Measurements from ENCODE around the gene CDKN2AIPNL. TPM values are rescaled to one million over a fixed set of nuclear protein-coding genes. Genes with fewer than 3 reads are reported as not detected.
A peak's percentile ranks its signal among the peaks of the same experiment; 100 is the strongest.

CDKN2AIPNL gene
- total and polyA plus RNA-seq, 2 donors (not counting 1 experiment from before 2014, with no cell fraction given) = 13.6 to 49.2 TPM

GRCh38 chr5:134439210-134439654 lies 27.6 kb upstream of the CDKN2AIPNL start:
- no peak overlapping the region for H3K9ac ChIP-seq (ENCODE audit: insufficient read depth, low read length)
- H2AFZ ChIP-seq (ENCODE audit: low read length) = peak overlapping the region; percentile 25
- peak overlapping the region; percentile 94 for H3K27ac ChIP-seq (ENCODE audit: insufficient read depth, low read length)

GRCh38 chr5:134438721-134439123 lies 27.0 kb upstream of the CDKN2AIPNL start:
- H3K4me2 ChIP-seq (ENCODE audit: extremely low read depth, insufficient read depth, low read length) = peak overlapping the region; percentile 77
- peak overlapping the region; percentile 94 for H3K27ac ChIP-seq (ENCODE audit: insufficient read depth, low read length)
- no peak overlapping the region for H2AFZ ChIP-seq (ENCODE audit: low read length)
- no peaks in the 10 kb centered on the region for H4K20me1 ChIP-seq (ENCODE audit: control insufficient read depth, extremely low read depth, insufficient read depth, low read length)
- TF ChIP-seq, protein P1, sequence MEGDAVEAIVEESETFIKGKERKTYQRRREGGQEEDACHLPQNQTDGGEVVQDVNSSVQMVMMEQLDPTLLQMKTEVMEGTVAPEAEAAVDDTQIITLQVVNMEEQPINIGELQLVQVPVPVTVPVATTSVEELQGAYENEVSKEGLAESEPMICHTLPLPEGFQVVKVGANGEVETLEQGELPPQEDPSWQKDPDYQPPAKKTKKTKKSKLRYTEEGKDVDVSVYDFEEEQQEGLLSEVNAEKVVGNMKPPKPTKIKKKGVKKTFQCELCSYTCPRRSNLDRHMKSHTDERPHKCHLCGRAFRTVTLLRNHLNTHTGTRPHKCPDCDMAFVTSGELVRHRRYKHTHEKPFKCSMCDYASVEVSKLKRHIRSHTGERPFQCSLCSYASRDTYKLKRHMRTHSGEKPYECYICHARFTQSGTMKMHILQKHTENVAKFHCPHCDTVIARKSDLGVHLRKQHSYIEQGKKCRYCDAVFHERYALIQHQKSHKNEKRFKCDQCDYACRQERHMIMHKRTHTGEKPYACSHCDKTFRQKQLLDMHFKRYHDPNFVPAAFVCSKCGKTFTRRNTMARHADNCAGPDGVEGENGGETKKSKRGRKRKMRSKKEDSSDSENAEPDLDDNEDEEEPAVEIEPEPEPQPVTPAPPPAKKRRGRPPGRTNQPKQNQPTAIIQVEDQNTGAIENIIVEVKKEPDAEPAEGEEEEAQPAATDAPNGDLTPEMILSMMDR (conservative IDR thresholded peaks at IDR 0.05 in 1 of 2, IDR thresholded peaks at IDR 0.05 in 1 of 2; ENCODE audit: low read depth in 1 of 2, low read length in 2 of 2) = no peak
- no peak for TF ChIP-seq EZH2 (IDR thresholded peaks at IDR 0.05; ENCODE audit: low read length, missing control alignments)
- H3K4me3 ChIP-seq (replicated peaks in 1 of 4; ENCODE audit: control extremely low read depth in 1 of 4, insufficient read depth in 1 of 4, low read depth in 3 of 4, low read length in 4 of 4) = peak overlapping the region in 2 of 4 experiments; percentile 4 to 8
- H3K4me1 ChIP-seq (ENCODE audit: control insufficient read depth, extremely low read depth, insufficient read depth, low read length) = peaks cover 37% of the 10 kb centered on the region
- H3K9ac ChIP-seq (ENCODE audit: insufficient read depth, low read length) = peak overlapping the region; percentile 17
- H3K27me3 ChIP-seq (ENCODE audit: control insufficient read depth, insufficient read depth, low read length) = no peaks in the 10 kb centered on the region
- H3K36me3 ChIP-seq (ENCODE audit: control insufficient read depth, insufficient read depth, low read length) = no peaks in the 10 kb centered on the region
- H3K79me2 ChIP-seq (ENCODE audit: control insufficient read depth, insufficient read depth, low read length) = no peaks in the 10 kb centered on the region
- no peaks in the 10 kb centered on the region for H3K9me3 ChIP-seq (ENCODE audit: control insufficient read depth, insufficient read depth, low read depth, low read length)
- DNase-seq (ENCODE audit: low read depth in 2 of 2) = peak in 1 of 2 donors; percentile 12

More at GRCh38 chr5:134439210-134439654, 27.6 kb upstream of the CDKN2AIPNL start:
- no peaks in the 10 kb centered on the region for H3K79me2 ChIP-seq (ENCODE audit: control insufficient read depth, insufficient read depth, low read length)
- H3K36me3 ChIP-seq (ENCODE audit: control insufficient read depth, insufficient read depth, low read length) = no peaks in the 10 kb centered on the region
- DNase-seq (ENCODE audit: low read depth in 2 of 2) = peak; percentile 96 to 98
- TF ChIP-seq, protein P1 (conservative IDR thresholded peaks at IDR 0.05 in 1 of 2, IDR thresholded peaks at IDR 0.05 in 1 of 2; ENCODE audit: low read depth in 1 of 2, low read length in 2 of 2) = no peak
- TF ChIP-seq EZH2 (IDR thresholded peaks at IDR 0.05; ENCODE audit: low read length, missing control alignments) = no peak
- peak overlapping the region in 2 of 4 experiments; percentile 4 to 15 for H3K4me3 ChIP-seq (replicated peaks in 1 of 4; ENCODE audit: control extremely low read depth in 1 of 4, insufficient read depth in 1 of 4, low read depth in 3 of 4, low read length in 4 of 4)
- H3K4me2 ChIP-seq (ENCODE audit: extremely low read depth, insufficient read depth, low read length) = peak overlapping the region; percentile 77
- H3K27me3 ChIP-seq (ENCODE audit: control insufficient read depth, insufficient read depth, low read length) = no peaks in the 10 kb centered on the region
- no peaks in the 10 kb centered on the region for H4K20me1 ChIP-seq (ENCODE audit: control insufficient read depth, extremely low read depth, insufficient read depth, low read length)
- H3K4me1 ChIP-seq (ENCODE audit: control insufficient read depth, extremely low read depth, insufficient read depth, low read length) = peaks cover 37% of the 10 kb centered on the region
- H3K9me3 ChIP-seq (ENCODE audit: control insufficient read depth, insufficient read depth, low read depth, low read length) = no peaks in the 10 kb centered on the region

DNA sequence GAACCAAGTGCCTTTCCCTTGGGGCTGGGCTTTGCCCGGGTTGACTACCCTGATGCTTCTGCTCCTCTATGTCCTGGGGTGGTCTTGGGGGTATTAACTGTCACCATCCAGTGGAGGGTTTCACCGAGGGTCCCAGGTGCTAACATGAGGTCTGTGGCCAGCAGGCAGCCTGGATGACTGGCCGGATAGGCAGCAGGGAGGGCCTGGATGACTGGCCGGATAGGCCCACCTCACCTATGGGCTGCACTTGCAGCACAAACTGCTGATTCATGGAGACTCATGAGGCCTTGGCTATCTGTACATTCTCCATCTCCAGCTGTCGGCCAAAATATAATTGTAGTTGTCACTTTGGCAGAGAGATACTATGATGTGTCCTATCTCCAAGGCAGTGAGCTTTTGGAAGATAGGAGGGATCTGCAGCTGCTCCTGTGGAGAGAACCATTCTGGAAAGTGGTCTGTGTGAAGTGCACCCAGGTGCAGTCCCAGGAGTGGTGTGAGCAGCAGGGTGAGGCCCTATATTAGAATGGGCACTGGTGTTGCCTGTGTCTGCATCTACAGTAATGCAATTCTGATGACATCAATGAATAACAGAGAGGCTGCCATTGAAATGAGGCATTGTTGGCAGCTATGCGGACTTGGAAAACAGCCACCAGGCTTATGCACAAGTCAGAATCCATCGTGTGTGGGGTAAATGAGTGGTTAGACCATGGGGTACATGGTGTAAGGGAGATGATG lies 26.3 kb upstream of the CDKN2AIPNL start:
- H3K9ac ChIP-seq (ENCODE audit: insufficient read depth, low read length) = peak overlapping the region; percentile 10
- no peaks in the 10 kb centered on the region for H3K27me3 ChIP-seq (ENCODE audit: control insufficient read depth, insufficient read depth, low read length)
- no peaks in the 10 kb centered on the region for H3K9me3 ChIP-seq (ENCODE audit: control insufficient read depth, insufficient read depth, low read depth, low read length)
- H3K27ac ChIP-seq (ENCODE audit: insufficient read depth, low read length) = peak overlapping the region; percentile 94
- H3K4me1 ChIP-seq (ENCODE audit: control insufficient read depth, extremely low read depth, insufficient read depth, low read length) = peaks cover 37% of the 10 kb centered on the region
- no peak overlapping the region for H3K4me3 ChIP-seq (replicated peaks in 1 of 4; ENCODE audit: control extremely low read depth in 1 of 4, insufficient read depth in 1 of 4, low read depth in 3 of 4, low read length in 4 of 4)
- DNase-seq (ENCODE audit: low read depth in 2 of 2) = peak; percentile 86
- no peaks in the 10 kb centered on the region for H3K36me3 ChIP-seq (ENCODE audit: control insufficient read depth, insufficient read depth, low read length)
- H4K20me1 ChIP-seq (ENCODE audit: control insufficient read depth, extremely low read depth, insufficient read depth, low read length) = no peaks in the 10 kb centered on the region
- TF ChIP-seq, protein P1 (conservative IDR thresholded peaks at IDR 0.05 in 1 of 2, IDR thresholded peaks at IDR 0.05 in 1 of 2; ENCODE audit: low read depth in 1 of 2, low read length in 2 of 2) = no peak
- no peak for TF ChIP-seq EZH2 (IDR thresholded peaks at IDR 0.05; ENCODE audit: low read length, missing control alignments)
- peak overlapping the region; percentile 77 for H3K4me2 ChIP-seq (ENCODE audit: extremely low read depth, insufficient read depth, low read length)
- no peaks in the 10 kb centered on the region for H3K79me2 ChIP-seq (ENCODE audit: control insufficient read depth, insufficient read depth, low read length)
- H2AFZ ChIP-seq (ENCODE audit: low read length) = no peak overlapping the region
